HG03354 (cell line): ENCODE data around the gene AUTS2.

Source experiments
- ATAC-seq: cut with Tn5 transposase; IDR thresholded peaks from one replicate; pipeline ENCODE4 v1.9.1; 2021; ENCODE audit warnings: mild to moderate bottlenecking; ENCODE audit not compliant: unreplicated experiment, poor library complexity, severe bottlenecking

Gene AUTS2

DNA sequence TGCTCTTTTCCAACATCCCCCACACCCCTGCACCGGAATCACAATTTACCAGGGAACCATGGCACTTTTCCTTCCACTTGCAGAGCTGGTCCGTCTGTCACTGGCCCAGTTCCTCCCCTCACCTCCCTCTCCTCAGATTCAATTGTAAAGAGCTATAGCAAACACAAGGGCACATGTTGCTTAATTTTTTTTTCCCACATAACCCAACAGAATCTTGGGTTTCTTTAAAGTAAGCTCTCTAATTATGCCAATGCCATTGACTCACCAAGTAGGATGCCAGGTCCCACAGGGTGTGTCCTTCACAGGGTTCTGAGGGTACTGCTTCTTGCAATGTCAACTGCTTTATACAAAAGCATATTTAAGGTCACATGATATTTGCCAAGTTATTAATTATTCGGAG, 262.2 kb downstream of the AUTS2 start:
- no peak for ATAC-seq

DNA sequence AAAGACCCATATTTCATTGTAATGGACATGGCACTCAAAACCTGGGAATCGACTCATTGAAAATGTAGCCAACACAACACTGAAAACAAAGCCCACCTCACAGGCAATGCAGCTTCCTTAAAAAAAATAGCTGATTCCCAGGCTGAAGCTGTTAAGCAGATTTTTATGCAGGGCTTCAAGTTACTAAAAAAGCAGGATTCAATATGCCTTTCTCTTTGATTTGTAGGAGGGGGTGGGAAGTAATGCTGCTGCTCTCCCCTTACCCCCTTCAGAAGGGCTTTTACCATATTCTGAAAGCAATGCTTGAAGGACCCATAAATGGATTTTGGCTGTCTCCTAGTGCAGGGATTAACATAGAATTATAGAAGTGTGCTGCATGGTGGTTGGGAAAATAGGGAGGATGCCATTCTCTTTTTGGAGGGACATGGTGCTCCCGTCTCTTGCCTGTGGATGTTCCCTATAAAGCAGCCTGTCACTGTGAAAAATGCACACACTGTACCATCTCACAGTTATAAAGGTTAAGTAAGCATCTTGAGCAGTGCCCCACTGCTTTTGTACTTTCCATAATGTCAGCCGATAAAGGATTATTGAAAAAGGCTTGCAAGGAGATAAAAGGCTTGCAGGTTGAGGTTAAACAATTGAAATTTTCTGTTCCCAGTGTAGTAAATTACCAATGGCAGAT, 262.8 kb downstream of the AUTS2 start:
- ATAC-seq: no peak

DNA sequence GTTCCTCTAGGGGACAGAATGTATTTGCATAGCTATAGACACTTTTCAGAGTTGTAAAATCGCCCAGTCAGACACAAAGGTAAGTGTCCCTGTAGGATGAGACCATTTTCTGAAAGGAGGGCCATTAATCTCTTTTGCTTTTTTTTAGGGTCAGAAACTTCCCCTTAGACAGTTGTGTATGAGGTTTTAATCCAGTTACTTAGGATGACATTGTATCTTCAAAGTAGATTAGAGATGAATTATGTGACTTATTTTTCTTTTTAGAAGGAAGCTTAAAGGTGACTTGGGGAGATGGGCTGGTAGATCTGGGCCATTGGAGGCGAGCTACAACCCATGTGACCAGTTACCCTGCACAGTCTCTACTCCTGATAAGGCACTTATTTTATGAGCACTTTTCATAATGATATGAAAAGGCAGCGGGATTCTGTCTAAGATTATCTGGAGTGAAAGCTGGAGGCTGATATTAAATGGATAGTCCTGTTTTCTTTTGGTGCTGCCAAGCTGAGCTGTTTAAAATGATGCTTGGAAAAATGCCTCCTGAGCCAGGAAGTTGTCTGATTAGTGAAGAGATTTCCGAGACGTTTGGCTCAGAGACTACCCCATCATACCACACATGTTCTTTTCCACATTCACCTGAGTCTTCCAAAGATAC, 264.3 kb downstream of the AUTS2 start:
- ATAC-seq: no peak

DNA sequence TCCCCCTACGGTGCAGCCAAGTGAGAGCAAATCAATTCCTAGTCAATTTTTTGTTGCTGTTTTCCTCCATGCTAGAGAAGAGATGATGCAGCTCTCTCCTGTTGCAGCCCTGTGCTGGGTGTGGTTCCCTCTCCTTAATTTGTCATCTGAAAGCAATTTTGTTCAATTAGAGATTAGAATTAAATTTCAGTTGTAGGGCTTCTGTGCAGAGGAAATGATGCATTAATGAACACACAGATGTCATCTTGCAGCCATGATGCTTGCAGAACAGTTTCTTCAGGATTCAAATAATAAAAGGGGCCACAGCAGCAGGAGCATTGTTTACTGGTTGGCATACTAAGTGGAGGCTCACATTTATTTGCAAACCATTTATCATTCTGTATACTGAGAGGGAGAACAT, 266.0 kb downstream of the AUTS2 start:
- no peak for ATAC-seq

DNA sequence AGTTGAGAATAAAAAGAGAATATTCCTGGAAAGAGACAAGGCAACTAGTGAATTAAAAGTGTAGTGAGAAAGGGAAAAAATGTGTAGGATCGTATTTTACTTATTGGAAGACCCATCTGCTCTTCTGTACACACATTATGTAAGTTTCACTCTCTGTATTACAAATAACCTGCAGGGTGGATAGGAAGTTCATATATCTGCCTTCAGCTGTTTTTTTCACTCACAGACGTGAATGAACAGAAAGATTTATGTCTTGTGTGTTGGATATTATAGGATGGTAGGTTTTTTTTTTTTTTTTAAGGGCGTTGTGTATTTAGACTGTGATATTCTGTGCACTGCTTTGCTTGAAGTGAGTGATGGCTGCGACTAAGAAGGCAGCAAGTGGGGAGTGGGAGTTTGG, 266.5 kb downstream of the AUTS2 start:
- no peak for ATAC-seq

DNA sequence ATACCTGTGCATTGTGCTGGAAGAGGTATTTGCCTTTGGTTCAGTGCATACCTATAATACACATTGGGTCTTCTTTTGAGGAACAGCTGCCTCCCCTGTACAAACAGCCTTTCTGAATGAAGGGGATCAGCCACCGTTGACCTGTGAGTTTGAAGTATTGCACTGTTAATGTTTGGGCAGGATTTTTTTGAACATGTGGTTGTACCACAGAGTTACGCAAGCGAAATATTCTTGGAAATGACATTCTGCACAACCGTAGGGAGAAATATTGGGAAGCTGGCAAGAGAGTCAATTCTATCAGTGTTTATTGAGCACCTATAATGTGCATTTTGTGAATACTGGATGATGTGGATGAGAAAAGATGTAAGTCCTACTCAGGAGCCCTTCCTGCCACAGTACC, 270.6 kb downstream of the AUTS2 start:
- no peak for ATAC-seq

DNA sequence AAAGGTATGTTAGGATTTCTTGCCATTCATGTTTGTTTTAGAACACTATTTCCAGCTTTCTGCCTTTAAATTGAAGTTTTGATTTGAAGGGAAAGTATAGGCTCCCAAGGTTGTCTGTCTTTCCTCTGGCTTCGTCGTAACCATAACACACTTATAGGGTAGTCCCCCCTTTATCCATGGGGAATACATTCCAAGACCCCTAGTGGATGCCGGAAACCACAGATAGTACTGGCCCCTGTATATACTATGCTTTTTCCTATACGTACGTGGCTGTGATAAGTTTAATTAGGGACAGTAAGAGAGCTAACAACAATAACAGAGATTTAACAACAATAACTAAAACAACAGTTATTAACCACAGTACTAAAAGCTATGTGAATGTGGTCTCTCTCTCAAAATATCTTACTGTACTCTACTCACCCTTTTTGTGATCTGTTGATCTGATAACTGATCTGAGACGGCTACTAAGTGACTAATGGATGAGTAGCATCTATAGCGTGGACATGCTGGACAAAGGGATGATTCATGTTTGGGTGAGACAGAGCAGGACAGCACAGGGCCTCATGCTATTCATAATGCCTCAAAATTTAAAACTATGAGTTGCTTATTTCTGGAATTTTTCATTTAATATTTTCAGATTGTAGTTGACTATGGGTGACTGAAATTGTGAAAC, 273.1 kb downstream of the AUTS2 start:
- no peak for ATAC-seq

DNA sequence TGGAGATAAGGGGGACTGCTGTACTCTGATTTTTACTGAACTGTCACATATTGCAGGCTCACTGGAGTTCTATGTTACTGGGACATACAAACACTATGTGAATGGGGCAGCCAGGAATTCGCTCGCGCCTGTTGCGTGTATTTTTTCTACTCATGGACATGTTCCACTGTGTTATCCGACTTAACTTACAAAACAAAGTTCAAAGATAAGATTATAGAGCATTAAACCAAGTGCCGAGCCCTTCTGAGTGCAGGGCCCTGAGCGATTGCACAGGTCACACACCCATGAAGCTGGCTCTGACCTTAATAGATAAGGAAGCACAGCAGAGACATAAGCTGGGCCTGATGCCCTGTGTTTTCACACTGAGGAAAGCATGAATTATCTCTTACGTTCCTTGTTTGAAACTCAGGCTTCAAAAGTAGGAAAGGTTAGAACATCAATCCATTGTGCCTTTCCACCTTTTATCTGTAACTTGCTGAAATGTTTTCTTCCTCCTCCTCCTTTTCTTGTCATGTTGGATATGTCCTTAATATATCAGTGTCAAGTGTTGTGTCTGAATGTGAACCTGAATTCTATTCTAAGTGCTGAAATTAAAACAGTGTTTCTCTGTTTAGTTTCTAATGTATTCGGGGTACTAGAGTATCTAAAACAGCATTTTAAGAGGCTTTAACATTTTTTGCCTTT, 273.8 kb downstream of the AUTS2 start:
- no peak for ATAC-seq

DNA sequence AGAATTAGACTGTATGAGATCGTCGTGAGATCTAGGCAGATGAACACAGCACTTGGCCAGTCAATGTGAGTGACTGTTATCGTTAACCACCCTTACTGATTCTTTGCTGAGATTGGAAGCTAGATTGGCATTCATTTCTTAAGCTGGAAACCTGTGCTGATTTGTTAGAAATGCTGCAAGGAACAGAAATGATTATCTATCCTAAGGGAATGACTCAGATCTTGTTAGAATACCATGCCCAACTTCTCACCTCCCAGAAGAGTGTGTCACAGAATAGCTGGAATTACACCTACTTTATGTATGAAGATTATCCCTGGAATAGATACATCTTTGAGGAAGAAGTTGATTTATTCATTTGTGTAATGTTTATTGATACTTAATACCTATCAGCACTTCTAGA, 275.2 kb downstream of the AUTS2 start:
- ATAC-seq: no peak

DNA sequence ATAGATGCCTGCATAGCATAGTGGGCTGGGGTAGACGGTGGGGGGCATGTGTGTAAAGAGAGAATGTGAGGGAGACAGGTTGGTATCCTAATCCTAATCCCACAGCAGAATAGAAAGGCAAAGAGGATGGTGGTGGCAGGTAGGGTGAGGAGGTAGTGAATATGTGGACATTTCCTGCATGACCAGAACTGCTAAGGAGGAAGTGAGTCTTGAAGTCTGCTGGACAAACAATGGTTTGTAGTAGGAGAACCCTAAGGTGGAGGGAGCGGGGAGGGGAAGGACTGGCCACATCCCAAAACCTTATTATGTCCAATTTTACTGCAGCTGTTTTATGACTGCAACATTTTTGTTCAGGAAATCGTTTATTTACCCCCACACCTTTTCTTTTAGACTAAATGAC, 279.7 kb downstream of the AUTS2 start:
- no peak for ATAC-seq

DNA sequence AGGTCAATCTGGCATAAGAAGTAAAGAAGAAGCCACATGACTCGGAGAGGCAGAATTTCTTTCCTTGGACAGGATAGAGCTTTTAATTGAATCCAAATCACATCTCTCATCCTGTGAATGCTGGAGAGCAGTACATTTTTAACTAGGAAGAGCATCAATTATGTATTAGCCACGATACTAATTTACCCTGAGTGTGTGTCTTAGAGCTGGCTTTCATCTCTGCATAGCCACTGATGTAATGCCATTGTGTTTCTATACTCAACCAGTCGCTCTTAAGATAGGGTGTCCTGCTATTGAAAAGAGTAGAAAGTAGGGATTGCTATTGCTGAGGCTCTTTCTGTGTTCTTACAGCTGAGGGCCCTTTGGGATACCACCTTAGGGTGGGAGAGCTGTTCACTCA, 280.3 kb downstream of the AUTS2 start:
- no peak for ATAC-seq

DNA sequence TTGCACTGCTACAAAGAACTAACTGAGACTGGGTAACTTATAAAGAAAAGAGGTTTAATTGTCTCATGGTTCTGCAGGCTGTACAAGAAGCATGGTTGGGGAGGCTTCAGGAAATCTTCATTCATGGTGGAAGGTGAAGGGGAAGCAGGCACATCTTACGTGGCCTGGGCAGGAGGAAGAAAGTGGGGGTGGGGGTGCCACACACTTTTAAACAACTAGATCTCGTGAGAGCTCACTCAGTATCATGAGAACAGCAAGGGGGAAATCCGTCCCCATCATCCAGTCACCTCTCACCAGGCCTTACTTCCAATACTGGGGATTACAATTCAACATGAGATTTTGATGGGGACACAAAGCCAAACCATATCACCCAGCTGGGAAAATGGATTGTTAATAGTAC, 281.7 kb downstream of the AUTS2 start:
- ATAC-seq: no peak

DNA sequence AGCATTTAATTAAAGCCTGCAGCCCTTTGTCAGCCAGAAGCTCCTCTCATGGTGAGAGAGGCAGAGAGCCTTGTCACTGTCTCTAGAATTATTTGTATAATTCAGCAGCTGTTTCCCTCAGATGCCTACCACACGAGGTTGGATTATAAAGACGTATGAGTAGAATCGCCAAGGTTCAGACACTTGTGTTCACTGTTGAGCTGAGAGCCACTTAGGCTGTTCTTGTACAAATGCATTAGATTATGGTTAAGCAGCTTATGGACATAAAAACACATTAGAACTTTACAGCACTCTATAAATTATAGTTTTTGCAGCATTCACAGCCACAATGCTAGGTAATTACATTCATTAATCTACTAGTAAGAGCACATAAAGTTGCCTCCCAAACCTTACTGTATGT, 282.6 kb downstream of the AUTS2 start:
- ATAC-seq: no peak

DNA sequence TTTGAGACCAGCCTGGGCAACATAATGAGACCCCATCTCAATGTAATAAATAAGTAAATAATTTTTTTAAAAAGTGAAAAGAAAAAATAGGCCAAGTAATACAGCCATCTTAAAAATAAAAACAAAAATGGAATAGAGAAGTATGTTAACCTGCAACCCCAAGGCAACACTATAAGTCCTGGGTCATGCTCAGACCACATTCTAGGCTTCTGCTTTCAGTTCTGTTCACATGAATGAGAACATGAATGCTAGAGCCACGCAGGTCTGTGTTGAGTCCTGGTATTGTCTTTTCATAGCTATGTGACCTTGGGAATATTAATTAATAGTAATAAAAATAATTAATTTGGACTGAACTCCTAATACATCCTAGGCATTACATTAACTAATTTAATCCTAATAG, 284.0 kb downstream of the AUTS2 start:
- no peak for ATAC-seq

DNA sequence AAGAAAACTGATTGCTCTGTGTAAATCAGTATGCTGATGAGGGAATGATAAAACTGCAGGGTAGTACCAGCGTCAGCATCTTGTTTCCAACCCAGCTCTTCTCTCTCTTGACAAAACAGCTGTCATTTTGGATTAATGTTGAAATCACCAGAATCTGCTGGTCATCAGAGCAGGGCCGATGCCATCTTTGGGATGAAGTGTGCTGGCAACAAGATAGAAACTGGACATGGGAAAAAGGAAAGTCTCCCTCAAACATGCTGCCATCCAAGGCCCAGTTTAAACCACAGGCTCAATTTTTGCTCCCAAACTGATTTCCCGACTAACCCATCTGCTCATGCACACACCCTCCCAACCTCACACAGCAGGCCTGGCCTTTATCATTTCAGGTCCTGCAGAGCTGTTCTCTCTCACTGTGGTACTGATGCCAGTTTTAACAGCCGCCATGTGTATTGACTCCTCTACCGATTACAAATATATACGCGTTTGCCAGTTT, 285.2 kb downstream of the AUTS2 start:
- ATAC-seq: no peak

DNA sequence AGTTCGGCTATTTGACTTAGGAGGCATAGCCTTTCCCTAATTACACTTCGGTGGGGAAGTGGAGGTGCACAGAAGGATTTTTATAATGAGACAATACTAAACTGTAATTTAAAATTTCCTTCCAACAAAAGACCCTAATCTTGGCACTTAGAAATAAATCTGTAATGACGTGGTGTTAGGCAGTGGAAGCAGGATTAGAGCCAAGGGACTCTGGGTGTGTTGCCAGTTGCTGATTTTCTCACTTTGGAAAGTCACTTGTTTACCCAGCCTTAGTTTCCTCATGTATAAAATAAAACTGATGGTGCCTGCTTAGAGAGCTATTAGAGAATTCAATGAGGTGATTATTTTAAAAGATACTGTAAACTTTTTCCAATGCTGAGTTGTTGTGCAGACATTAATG, 287.2 kb downstream of the AUTS2 start:
- ATAC-seq: no peak

DNA sequence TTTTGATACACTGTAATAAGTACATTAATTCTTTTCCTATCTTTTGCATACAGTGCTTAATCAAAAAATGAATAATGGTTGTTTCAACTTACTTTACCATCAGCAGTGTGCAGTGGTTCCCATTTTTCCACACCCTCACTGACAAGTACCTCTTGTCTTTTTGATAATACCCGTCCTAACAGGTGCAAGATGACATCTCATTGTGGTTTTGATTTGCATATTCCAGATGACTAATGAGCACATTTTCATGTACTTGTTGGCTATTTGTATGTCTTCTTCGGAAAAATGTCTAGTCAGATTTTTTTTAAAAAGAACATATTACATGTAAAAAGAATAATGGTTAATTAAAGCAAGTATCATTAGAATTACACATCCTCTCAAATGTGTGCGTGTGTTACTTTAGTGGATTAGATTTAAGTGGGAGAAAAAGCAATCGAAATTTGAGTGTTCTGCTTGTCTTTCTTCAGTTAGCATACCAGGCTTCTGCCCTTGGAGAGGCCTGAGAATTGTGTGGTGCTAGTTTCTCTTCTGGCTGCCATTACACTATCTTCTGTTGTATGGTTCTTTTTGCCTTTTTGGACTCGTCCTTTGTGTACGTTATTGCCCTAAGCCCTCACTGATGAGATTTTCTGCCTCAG, 291.2 kb downstream of the AUTS2 start:
- peak; percentile 81 for ATAC-seq

DNA sequence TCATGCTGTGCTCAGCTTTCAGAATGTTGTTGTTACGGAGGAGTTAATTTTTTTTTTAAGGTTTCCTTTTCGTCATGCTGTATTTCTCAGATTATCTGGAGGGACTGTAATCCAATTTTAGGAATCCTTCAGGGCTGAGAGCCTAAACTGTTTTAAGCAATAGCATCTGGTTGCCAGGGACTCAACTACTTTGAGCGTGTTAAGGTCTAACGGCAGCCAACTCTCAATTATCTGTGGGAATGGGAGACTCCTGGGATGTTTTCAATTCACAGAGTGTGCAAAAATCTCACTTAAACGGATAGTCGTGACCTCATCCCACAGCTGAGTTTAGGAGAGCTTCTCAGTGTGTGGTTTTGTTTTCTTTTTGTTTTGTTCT, 291.7 kb downstream of the AUTS2 start:
- ATAC-seq: no peak

DNA sequence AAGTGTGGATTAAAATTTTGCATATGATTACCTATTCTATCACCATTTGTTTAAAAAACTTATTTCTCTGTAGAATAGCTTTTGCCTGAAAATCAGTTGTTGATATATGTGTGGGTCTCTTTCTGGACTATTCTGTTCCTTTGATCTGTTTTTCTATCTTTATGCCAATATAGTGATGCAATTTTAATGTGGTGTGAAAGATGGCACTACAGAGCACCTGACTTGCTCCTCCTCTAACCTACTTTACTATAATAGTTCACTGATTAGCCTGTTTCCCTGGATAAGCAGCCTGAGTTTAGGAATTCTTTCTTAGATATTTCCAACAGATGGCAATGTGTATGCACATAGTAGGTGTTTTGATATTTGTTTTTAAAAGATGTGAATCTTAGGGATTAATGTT, 294.5 kb downstream of the AUTS2 start:
- ATAC-seq: no peak

DNA sequence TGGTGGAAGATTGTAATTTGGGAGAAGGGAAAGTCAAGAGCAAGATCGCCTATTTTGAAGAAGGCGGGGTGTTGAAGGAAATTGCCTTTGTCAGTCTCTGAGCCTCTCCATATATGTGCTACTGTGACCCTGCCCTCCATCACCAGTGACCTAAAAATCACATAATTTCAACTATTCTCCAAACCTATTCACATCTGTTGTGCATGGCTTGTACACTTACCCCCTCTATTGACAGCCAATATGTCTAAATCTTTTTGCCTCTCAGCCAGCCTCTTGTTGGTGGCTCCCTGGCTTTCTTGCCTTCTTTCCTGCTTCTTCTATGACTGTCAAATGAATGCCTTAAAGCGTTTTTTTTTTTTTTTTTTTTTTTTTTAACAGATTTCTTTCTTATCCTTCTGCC, 295.6 kb downstream of the AUTS2 start:
- ATAC-seq: no peak
